G401 (cell line): ENCODE results near the gene FAM111B. TPM values are rescaled to one million over a fixed set of nuclear protein-coding genes. Genes with fewer than 3 reads are reported as not detected.

Experiments used
- DNase-seq: peaks from one replicate; pipeline ENCODE4 v3.0.0-alpha.2; 2015; ENCODE audit warnings: low spot score
- in situ Hi-C: cut with HindIII; loops from 2 replicates; pipeline ENCODE4 v1.10.0; 2016; ENCODE audit warnings: low sequenced_read_pairs, mixed read lengths
- total RNA-seq: library from RNA; depleted of rRNA; stranded (reverse); fragments of >200 nt; shearing (Covaris generic); gene quantifications from 2 replicates; pipeline ENCODE4 v1.2.3, GENCODE V29; 2014

Gene FAM111B
- total RNA-seq, 1 experiment from 2014 or later = not detected

DNA sequence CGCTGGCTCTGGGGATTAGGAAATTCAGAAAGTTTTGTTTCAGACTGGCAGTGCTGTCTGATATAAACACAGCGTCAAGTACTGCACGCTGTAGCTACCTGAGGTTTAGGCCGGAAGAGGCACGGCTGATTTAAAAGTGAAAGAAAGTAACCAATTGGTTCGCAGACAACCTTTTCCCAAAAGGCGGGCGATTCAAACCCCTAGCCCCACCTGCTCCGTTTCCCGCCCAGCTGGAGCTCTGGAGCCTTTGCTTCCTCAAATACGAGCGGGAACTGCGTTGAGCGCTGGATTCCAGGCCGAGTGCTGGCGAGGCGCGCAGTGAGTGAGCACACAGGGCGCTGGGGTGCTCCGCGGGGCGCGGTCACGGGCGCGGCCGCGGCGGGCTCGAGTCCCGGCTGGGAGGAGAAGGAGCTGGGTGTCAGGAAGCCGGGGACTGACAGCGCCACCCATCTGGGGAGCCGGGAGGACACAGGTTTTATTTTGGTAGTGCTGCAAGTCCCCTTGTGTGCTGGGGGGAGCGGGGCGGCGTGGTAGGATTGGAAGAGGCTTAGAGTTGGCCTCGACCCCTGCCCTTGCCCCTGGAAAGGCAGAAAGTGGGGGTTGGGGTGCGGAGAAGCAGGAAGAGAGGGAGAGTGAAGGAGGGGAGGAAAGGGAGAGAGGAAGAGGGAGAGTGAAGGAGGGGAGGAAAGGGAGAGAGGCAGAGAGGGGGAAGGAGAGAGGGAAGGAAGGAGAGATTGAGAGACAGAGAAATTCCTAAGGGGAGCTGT is 37.7 kb downstream of the FAM111B start:
- peak; percentile 60 for DNase-seq
- in situ Hi-C loops = no loop called here

DNA sequence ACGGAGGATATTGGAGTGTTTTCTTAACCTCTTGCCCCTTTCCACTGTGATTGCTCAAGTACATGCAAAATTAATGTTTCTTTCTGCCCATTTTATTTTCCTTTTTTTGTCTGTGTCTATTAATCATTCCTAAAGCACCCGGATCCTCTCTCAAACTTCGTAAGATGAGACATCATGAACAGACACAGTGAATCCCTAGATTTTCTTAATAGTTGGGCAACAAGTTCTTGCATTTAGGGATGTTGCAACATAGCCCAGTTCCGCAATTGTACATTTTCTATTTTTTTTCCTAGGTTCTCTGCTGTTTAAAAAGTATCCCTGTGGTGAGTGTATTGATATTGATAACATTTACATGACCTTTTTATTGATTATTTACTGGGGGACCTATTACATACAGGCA is 38.5 kb downstream of the FAM111B start:
- no peak for DNase-seq
- in situ Hi-C loops = no loop called here

- DNase-seq = no peak
- in situ Hi-C loops = no loop called here
Observed at GRCh38 chr11:59151761-59152160, 44.7 kb downstream of the FAM111B start.

DNA sequence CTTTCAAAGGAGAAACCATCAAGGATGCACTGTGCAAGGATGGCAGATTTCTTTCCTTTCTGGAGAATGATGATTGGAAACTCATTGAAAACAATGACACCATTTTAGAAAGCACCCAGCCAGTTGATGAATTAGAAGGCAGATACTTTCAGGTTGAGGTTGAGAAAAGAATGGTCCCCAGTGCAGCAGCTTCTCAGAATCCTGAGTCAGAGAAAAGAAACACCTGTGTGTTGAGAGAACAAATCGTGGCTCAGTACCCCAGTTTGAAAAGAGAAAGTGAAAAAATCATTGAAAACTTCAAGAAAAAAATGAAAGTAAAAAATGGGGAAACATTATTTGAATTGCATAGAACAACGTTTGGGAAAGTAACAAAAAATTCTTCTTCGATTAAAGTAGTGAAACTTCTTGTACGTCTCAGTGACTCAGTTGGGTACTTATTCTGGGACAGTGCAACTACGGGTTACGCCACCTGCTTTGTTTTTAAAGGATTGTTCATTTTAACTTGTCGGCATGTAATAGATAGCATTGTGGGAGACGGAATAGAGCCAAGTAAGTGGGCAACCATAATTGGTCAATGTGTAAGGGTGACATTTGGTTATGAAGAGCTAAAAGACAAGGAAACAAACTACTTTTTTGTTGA is 45.4 kb downstream of the FAM111B start:
- in situ Hi-C loops = no loop called here
- no peak for DNase-seq

DNA sequence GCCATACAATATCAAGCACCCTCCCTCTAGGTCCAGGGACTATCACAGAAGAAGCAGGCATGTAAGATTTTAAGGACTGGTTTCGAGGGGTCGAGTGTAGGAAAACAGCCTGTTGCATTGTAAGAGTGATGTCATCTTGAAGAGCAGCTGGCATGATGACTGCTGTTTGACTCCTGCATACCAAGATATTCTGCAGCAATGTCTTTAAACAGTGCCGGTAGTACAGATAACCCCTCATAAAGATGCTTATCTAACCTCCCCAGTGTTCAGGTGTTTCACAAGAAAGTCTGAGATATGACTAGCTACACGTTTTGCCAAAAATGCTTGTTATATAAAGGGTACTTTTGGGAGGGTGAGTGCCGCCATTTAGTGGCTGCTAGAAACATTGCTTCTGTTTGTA is 47.6 kb downstream of the FAM111B start:
- in situ Hi-C loops = no loop called here
- DNase-seq = no peak

- in situ Hi-C loops = no loop called here
- DNase-seq = no peak
Observed at GRCh38 chr11:59157433-59157832, 50.4 kb downstream of the FAM111B start.

DNA sequence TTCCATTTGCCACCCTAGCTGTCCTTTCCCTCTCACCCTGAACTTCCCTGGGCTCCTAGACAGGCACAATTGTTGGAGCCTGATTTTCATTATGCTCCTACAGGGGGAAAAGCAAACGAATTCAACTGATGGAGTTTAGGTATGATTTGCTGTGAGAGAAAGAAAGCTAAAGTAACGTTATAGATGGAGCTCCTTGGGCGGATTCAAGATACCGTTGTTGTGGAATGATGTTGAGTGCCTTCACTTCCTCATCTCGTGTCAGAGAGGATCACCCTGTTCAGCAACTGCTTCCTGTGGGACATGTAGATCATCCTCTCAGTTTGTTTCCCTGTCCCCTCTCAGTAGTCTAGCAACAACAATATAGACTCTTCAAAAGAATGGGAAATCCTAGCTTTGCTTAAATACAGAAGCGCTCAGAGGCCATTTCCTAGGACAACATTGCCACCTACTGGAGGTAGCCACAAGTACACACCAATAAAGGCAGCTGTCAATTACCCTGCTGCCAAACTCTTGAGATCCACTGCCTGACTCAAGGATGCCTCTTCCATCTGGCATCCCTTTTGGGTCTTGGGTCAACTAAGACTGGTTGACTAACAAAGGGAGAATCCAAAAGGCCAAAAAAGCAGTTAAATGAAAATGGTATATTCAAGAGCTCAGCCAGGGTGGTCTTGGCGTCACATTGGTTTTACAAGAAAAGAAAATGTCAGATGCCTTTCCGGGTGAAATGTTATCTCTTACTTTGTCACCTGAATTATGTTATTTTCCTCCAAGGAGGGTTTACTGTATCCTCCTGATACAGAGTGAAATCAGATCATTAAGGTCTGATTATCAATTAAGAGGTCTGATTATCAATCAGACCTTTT is 51.4 kb downstream of the FAM111B start:
- in situ Hi-C loops = no loop called here
- DNase-seq = peak; percentile 77

GRCh38 chr11:59164028-59164427 is 57.0 kb downstream of the FAM111B start:
- no peak for DNase-seq
- in situ Hi-C loops = no loop called here

DNA sequence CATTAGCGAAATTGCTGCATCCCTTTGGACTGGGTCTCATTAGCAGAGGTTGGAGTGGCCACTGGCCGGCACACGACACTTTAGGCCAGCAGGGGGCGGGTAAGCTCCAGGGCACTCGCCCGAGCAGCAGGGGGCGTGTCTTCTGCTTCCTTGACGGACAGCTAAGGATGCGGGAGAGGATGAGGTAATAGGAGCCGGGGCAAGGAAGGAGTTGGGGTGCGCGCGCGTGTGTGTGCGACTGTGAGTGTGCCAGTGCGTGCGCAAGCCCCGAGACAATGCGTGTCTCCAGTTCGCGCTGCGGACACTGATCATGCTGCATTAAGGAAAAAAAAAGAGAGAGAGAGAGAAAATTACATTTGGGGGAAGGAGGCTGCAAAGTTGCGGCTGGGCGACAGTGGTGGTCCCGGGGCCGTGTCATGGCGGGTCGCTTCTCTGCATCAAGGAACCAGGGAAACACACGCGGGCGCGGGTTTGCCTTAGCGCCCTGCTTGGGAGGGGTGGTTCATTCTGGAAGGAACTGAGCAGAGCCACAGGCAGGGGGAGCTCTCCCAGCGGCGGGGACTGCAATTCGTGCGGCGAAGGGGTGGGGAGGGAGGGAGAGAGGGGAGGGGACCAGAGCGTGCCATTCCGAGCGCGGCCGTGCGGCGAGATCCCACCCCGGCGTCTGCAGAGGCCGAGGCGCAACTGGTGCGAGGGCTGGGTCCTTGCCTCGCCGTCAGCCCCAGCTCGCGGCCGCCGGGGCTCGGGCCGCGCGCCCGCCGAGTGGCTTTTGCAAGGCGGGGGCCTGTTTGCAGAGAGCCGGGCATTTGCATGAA is 64.7 kb downstream of the FAM111B start, which contains the start of gene DTX4:
Gene DTX4 (plus strand): TSS at position 625 of the 815 bp plus-strand sequence. CDS start 464 bp downstream, outside the sequence.
- in situ Hi-C loops = no loop called here
- peak; percentile 93 for DNase-seq

- in situ Hi-C loops = no loop called here
- peak; percentile 40 for DNase-seq
Observed at GRCh38 chr11:59172345-59173079, 65.5 kb downstream of the FAM111B start.

DNA sequence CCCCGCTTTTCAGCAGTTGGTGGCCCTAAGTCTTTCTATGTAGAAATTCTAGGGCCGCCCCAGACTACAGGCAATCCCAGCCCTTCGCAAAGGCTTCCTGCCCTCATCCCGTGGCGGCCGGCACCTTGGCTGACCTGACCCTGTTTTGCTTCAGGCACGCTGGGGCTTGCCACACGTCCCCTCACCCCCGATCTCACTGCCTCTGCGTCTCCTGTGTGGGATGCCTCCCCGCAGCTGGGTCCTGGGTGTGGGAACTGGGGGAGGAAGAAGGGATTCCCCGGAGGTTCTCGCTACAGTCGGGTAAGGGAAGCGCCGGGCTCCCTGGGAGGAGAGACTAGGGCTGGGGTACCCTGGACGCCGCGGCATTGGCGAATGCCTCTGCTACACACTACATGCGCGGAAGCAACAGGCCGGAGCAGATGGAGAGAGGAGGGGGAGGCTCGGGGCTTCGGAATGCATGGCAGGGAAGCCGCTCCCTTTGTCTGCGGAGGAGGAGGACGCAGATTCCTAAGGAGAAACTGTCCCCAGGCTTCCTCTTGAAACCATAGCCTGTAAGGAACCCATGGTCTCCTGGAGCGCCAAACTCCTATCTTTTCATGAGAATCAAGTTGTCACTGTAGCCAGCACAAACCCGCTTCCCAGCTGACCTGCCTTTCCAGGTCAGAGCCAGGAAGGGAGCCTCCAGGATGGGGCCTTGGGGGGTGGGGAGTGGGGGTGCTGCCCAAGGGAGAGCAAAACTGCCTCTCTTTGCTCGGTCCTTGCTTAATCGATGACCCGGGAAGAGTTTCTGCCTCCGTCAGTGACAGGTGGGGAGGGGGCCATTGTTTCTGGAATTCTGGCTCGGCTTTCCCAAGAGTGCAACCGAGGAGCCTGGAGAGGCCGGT is 66.3 kb downstream of the FAM111B start:
- in situ Hi-C loops = no loop called here
- DNase-seq = peak; percentile 45

- peak; percentile 30 for DNase-seq
- in situ Hi-C loops = no loop called here
Observed at GRCh38 chr11:59173964-59174663, 67.1 kb downstream of the FAM111B start.

DNA sequence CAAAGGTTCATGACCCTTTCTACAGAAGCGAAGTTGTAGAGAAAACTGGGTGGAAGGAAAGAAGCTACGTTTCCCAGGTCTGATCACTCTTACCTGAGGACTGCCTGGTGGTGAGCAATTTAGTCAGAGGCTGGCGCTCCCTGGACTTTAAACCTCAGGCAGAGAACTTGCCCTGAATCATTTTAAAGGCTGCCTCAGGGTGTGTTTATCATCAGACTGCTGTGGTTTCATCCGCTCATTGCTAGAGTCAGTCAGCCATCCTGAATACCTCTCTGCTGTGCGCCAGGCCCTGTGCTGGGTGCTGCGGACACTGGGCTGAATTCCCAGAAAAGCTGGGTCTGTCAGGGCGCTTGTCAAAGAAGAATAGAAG is 67.6 kb downstream of the FAM111B start:
- DNase-seq = peak; percentile 10
- in situ Hi-C loops = no loop called here

- in situ Hi-C loops = no loop called here
- no peak for DNase-seq
Observed at GRCh38 chr11:59175091-59175501, 68.1 kb downstream of the FAM111B start.

DNA sequence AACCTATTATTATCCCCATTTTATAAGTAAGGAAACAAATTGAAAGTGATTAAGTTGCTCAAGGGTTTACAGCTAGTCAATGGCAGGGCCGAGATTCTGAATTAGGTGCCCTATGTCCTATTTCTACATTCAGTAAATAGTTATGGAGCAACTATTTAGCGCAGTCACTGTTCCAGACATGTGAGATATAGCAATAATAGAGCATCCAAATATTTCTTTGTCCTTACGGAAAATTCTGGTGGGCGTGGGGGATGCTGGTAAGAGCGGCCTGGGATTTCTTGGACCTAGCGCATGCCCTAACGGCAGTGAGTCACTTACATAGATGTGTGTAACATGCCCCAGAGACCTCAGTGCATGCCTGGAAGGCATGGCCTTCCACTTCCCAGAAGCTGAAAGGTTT is 69.3 kb downstream of the FAM111B start:
- in situ Hi-C loops = no loop called here
- no peak for DNase-seq
